Activated T-helper 1 cell treated with anti-CD3 and anti-CD28 coated beads, Interleukin-2, amount 50 U/mL, for 16 hours (primary cell): ENCODE measurements around the gene MSX2.

Source experiments
- DNase-seq, 2 donors: peaks; one replicate each; pipeline ENCODE4 v3.0.0-alpha.2; 2020; ENCODE audit warnings: low read depth in 1 of 2, low spot score in 1 of 2

The MSX2 gene

GRCh38 chr5:174717826-174718455 lies 6.4 kb upstream of the MSX2 start:
- no peak for DNase-seq

GRCh38 chr5:174718880-174719610 lies 5.3 kb upstream of the MSX2 start:
- no peak for DNase-seq

DNA sequence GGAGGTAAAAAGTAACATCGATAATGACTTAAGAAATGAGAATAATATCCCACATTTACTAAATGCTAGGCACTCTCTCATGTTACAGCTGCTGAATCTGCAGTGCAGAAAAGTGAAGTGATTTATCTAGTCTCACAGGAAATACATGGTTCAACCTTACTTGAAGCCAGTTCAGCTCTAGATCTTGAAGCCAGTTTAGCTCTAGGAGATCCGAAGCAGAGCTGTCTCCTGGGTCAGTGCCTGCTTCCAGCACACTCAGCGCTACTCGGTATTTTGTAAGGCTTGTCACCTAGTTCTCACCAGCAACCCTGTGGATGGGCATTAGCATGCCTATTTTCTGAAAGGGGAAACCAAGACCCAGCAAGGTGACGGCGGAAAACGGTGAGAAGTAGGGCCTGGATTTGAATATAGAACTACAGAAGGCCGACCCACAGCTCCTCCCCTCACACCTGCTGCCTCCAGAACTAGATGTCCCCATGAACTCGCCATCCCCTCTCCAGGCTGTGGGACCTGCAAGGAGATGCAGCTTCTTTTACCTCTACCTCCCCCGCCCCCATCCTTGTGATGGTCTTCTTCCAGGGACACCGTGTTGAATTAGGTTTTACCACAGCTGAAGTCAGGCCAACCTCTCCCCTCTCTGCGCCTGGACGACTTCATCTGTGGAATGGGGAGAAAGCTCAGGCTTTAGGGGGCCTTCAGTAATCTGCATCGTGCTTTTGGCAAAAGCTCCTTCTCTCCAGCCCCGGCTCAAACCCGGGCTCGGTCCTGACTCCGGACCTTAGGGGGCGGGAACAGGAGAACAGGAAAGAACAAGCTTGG lies 4.4 kb upstream of the MSX2 start:
- DNase-seq, result no peak

DNA sequence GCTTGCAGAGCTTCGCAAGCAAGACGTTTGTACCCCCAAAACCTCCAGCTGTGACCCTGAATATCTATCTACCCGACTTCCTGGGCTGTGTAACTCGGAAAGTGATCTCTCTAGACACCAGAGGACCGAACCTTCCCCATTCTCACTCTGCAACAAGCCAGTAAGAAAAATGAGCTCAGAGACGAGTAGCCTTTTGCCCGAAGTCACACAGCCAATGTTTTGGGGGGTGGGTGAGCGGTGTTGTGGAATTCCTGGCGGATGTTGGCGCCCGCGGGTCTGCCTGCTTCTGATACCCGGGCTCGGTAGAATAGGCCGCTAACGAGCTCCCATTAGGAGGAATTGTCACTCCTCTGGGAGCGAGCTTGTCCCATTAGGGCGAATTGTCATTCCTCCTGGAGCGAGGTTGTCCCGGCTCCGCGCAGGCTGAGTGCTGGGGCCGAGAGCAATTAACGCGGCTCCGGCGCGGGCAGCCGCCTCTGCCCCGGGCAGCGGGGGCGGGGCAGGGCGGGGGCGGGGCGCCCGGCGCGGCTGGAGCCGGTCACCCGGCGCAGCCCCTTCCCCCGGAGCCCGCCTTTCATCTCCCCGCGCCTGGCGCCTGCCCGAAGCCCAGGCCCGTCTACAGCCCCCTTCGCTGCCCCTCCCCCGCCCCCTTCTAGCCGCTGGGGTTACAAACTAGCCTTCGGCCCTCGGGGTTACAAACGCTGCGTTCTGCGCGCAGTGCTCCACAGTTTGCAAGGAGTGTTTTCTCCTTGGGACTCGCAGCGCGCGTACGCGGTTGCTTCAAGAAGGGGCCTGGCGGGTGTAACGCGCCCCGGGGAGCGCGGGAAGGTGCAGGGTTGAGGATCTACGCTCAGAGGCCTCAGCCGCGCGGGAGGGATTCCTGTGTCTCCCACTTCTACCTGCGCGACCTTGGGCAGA lies 3.5 kb upstream of the MSX2 start:
- DNase-seq, result no peak

DNA sequence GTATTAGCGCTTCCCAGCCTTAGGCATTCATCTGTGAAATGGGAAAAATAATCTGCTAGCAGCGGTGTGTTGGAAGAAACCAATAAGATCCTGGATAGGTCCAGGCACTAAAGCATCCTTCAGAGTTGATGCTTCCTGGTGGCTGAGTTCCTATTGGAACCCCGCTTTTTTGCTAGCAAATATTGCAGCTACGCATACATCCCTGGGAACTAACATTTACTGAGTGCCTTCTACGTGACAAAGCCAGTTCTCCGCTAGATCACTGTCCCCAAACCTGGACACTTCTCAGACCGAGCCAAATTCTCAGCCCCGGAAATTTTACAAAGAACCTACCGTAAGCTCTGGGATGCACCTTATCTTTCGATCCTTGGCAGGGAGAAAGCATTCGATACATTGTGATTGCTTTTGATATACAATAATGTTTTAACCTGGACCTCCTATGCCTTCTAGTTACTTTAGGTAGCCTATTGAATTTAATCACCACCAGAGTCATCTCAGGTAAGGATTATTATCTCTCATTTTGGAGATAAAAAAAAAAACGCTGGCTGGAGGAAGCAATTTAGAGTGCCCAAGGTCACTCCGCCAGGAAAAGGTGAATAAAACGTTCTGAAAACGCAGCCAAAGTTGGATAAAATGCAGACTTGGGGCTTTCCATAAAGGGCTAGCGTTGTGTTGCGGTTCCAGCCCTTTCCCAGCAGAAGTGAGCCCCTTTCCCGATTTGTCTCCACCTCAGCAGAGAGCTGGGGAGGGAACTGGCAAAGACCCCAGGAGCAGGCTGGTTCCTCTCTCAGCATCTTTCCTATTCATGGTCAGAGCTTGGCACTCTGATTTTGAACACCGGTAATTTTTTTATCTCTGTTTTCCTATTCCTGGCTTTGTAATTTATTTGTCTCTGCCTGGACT lies 2.6 kb upstream of the MSX2 start:
- no peak for DNase-seq

- DNase-seq, result no peak
Measured at GRCh38 chr5:174722500-174722899, 1.9 kb upstream of the MSX2 start.

DNA sequence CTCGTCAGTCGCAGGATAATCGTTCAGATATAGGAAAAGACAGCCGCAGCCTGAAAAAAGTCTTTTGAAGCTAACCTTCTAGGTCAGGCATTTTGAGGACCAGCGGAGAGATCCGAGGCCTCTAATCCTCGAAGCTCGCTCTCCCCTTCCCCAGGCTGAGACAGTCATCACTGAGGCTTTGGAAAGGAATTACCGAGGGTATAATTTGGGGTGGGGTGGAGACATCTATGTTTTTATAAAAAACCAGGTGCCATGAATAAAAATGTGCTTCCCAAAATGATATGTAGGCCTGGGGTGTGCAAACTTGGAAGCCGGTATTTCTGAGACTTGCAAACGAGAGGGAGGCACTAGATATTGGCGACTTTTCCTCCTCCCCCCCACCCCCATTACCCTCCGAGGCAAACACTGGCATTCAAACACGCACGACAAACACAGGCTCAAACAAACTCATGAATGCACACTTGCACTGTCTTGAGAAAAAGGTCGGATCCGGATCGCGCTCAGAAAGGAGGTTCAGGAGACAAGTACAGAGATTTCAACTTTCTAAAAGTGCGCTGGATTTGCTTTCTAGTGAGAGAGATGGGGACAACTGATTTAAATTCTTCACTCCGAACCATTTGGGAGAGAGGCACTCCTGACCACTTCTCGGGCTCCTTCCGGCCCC lies 935 bp upstream of the MSX2 start:
- no peak for DNase-seq

DNA sequence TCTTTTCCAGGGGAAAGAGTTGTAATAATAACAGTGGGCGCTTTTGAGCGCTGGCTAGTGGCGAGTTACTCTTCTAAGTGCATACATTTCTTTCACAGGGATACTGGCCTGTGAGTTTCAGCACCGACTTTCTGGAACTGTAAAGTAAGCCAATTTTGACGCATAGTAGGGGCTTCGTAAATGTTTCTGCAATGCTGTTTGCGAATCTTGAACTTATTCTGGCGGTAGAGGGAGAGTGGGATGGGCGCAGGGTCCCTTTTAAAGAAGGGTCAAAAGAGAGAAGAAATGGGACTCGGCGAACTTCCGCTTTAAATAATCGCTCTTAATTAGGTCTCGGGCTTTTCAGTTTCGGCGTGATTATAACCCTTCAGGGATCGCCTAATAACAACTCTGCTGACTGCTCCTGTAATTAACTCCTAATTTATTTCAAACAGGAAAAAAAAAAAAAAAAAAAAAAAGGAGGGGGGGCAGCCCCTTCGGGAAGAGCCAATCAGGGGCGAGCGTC lies 351 bp upstream of the MSX2 start:
- DNase-seq, result no peak

- no peak for DNase-seq
Measured at GRCh38 chr5:174725261-174725990, 1.0 kb downstream of the MSX2 start.

DNA sequence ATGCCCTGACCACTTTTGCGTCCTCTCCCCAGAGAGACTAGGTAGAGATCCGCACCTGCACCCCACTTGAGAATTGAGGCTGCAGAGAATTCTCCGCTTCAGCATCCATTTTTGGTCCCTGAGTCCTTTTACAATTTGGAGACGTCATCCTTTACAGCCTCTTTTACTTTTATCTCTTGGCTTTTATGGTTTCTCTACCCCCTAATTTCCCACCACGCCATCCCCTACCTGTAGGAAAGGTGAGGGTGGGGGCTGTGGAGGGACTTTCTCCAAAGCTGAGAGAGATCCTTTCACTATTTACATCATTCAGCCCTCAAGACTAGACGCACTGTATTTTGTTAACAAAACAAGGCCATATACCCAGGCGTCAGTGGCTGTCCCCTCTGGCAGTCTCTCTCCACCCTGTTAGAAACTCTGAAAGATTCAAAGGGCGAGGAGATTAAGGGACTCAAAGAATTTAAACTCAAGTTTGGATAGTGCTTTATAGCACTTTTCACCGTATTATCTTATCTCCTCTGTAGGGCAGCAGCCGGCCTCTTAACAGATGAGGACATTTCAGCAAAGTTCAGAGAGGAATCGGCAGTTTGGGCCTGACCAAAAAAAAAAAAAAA lies 1.7 kb downstream of the MSX2 start:
- DNase-seq, result no peak

- DNase-seq, result no peak
Measured at GRCh38 chr5:174726916-174727793, 2.8 kb downstream of the MSX2 start.

- no peak for DNase-seq
Measured at GRCh38 chr5:174727794-174728680, 3.7 kb downstream of the MSX2 start.

DNA sequence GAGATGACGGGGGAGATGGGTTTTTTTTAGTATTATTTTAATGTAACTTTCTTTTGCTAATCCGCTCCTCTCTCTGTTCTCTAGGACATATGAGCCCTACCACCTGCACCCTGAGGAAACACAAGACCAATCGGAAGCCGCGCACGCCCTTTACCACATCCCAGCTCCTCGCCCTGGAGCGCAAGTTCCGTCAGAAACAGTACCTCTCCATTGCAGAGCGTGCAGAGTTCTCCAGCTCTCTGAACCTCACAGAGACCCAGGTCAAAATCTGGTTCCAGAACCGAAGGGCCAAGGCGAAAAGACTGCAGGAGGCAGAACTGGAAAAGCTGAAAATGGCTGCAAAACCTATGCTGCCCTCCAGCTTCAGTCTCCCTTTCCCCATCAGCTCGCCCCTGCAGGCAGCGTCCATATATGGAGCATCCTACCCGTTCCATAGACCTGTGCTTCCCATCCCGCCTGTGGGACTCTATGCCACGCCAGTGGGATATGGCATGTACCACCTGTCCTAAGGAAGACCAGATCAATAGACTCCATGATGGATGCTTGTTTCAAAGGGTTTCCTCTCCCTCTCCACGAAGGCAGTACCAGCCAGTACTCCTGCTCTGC lies 4.8 kb downstream of the MSX2 start:
- DNase-seq, result no peak

- no peak for DNase-seq
Measured at GRCh38 chr5:174731214-174732035, 7.0 kb downstream of the MSX2 start.
